ENCODE results near the gene VMO1. TPM values are rescaled to one million over a fixed set of nuclear protein-coding genes. Genes with fewer than 3 reads are reported as not detected.

The VMO1 gene
- total RNA-seq, 6 donors from 2014 or later: 3.1 to 28.8 (median 13.4) TPM; not detected in 1

DNA sequence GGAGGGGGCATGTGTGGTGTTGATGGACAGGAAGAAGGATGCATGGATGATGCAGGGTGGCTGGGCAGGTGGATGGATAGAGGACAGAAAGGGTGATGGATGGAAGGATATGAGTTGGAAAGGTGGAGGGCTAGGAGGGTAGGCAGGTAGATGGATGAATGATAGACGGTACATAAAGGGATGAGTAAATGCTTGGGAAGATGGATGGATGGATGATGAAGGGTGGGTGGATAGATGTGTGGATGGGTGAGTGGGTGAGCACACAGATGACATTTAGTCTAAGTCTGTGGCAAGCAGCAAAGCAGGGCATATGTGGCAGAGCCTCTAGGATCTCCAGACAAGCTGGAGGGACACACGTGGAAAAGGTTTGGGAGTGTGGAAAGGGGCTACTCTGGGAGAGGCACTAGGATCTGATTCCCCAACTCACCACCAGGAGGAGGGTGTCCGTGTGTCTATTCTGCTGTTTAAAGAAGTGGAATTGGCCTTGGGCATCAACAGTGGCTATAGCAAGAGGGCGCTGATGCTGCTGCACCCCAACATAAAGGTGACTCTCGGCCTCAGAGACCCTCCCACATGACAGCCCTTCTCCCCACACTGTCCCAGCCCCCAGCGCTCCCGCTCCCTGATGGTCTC is 29.0 kb upstream of the VMO1 start:
- ATAC-seq (ENCODE audit: low FRiP score in 2 of 2) (no peak), DNase-seq (no peak)
- no peaks in the 10 kb centered on the region for H3K9me3 ChIP-seq
- H3K27me3 ChIP-seq: no peaks in the 10 kb centered on the region
- no peak overlapping the region for H3K27ac ChIP-seq
- WGBS, 2 donors: 81 to 86% methylated on average over 7 of the region's 7 CpGs
- no peaks in the 10 kb centered on the region for H3K4me1 ChIP-seq
- peaks cover 0 to 52% (median 21%) of the 10 kb centered on the region in 4 donors for H3K36me3 ChIP-seq
- TF ChIP-seq POLR2A (IDR thresholded peaks at IDR 0.05) (no peak), EP300 (IDR thresholded peaks at IDR 0.05) (no peak), POLR2AphosphoS5 (IDR thresholded peaks at IDR 0.05) (no peak)
- TF ChIP-seq, protein P1, sequence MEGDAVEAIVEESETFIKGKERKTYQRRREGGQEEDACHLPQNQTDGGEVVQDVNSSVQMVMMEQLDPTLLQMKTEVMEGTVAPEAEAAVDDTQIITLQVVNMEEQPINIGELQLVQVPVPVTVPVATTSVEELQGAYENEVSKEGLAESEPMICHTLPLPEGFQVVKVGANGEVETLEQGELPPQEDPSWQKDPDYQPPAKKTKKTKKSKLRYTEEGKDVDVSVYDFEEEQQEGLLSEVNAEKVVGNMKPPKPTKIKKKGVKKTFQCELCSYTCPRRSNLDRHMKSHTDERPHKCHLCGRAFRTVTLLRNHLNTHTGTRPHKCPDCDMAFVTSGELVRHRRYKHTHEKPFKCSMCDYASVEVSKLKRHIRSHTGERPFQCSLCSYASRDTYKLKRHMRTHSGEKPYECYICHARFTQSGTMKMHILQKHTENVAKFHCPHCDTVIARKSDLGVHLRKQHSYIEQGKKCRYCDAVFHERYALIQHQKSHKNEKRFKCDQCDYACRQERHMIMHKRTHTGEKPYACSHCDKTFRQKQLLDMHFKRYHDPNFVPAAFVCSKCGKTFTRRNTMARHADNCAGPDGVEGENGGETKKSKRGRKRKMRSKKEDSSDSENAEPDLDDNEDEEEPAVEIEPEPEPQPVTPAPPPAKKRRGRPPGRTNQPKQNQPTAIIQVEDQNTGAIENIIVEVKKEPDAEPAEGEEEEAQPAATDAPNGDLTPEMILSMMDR (IDR thresholded peaks at IDR 0.05): no peak
- no peak overlapping the region for H3K4me3 ChIP-seq

DNA sequence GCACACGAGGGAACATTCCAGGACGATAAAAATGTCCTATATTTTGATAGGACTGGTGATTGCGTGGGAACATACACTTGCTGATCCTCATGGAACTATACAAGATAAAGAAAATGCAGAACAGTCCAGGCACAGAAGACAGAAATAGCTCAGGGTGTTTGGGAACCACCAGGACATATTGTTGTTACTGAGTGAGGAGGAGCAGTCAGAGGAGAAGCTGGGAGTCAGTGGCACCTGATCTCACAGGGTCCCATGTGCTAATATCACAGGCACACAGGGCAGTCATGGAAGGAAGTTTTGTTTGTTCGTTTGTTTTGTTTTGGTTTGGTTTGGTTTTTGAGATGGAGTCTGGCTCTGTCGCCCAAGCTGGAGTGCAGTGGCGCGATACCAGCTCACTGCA is 26.5 kb upstream of the VMO1 start:
- ATAC-seq (ENCODE audit: low FRiP score in 2 of 2) (no peak), DNase-seq (no peak)
- H3K27ac ChIP-seq: no peak overlapping the region
- peaks cover 9 to 10% (median 9%) of the 10 kb centered on the region in 4 donors for H3K4me1 ChIP-seq
- peaks cover 0 to 39% (median 17%) of the 10 kb centered on the region in 4 donors for H3K36me3 ChIP-seq
- H3K27me3 ChIP-seq: no peaks in the 10 kb centered on the region
- TF ChIP-seq, protein P1 (IDR thresholded peaks at IDR 0.05): no peak
- no peak for TF ChIP-seq POLR2A (IDR thresholded peaks at IDR 0.05)
- TF ChIP-seq POLR2AphosphoS5 (IDR thresholded peaks at IDR 0.05): no peak
- no peak for TF ChIP-seq EP300 (IDR thresholded peaks at IDR 0.05)
- WGBS, 2 donors: 85 to 86% methylated on average over 7 of the region's 7 CpGs
- no peaks in the 10 kb centered on the region for H3K9me3 ChIP-seq
- H3K4me3 ChIP-seq: no peak overlapping the region

DNA sequence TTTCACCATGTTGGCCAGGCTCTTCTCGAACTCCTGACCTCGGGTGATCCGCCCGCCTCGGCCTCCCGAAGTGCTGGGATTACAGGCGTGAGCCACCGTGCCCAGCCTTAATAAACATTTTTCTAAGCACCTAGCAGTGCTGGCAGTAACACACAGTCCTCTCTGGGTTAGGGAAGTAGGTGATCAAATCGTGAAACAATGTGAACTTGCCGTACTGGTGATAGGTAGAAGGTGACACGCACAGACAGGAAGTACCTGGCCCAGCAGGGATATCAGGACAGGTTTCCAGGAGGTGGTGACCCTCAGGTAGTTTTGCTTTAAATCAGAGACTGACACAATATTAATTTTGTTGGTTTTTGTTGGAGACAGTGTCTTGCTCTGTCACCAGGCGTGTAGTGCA is 25.3 kb upstream of the VMO1 start:
- H3K9me3 ChIP-seq: no peaks in the 10 kb centered on the region
- no peak for ATAC-seq (ENCODE audit: low FRiP score in 2 of 2)
- H3K4me3 ChIP-seq: no peak overlapping the region
- H3K36me3 ChIP-seq: peaks cover 0 to 27% (median 8%) of the 10 kb centered on the region in 4 donors
- no peak overlapping the region for H3K27ac ChIP-seq
- TF ChIP-seq, protein P1 (IDR thresholded peaks at IDR 0.05): no peak
- TF ChIP-seq EP300 (IDR thresholded peaks at IDR 0.05): no peak
- no peak for TF ChIP-seq POLR2A (IDR thresholded peaks at IDR 0.05)
- no peak for TF ChIP-seq POLR2AphosphoS5 (IDR thresholded peaks at IDR 0.05)
- H3K27me3 ChIP-seq: no peaks in the 10 kb centered on the region
- WGBS, 2 donors: 94% methylated on average over 12 of the region's 12 CpGs
- DNase-seq: no peak
- peaks cover 12 to 15% (median 15%) of the 10 kb centered on the region in 4 donors for H3K4me1 ChIP-seq

DNA sequence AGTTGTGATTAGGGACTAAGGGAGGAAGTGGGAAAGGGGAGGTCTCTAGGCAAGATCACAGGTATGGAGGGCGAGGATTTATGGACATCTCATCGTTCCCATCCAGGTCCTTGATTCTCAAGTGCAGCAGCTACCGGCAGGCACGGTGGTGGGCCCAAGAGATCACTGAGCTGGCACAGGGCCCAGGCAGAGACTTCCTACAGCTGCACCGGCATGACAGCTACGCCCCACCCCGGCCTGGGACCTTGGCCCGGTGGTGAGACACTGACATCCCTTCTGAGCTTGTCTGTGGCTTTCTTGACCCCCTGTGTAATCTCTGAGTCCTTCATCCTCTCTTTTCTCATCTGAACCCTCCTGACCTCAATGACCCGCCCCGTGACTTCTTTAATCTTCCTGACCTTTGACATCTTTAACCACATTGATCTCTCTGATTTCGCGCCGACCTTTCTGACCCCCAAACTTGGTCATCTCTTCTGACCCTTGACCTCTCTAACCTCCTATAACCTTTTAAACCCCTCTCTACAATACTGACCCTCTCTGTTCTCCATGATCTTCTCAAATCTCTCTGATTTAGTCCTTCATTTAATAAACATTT is 24.6 kb upstream of the VMO1 start:
- 61 to 67% methylated on average over 13 of the region's 13 CpGs for WGBS, 2 donors

More for the DNA sequence above, 24.6 kb upstream of the VMO1 start:
- TF ChIP-seq EP300 (IDR thresholded peaks at IDR 0.05) (no peak), POLR2AphosphoS5 (IDR thresholded peaks at IDR 0.05) (no peak), POLR2A (IDR thresholded peaks at IDR 0.05) (no peak)
- TF ChIP-seq, protein P1 (IDR thresholded peaks at IDR 0.05): no peak
- Histone ChIP-seq H3K4me3 (no peak overlapping the region), H3K9me3 (no peaks in the 10 kb centered on the region), H3K36me3 (peaks cover 0 to 22% (median 5%) of the 10 kb centered on the region in 4 donors), H3K4me1 (peaks cover 17 to 22% (median 20%) of the 10 kb centered on the region in 4 donors), H3K27ac (no peak overlapping the region), H3K27me3 (no peaks in the 10 kb centered on the region)
- ATAC-seq (ENCODE audit: low FRiP score in 2 of 2) (no peak), DNase-seq (no peak)

All from upper lobe of left lung (tissue), 6 donors.